GM13977 (cell line): Measurements from ENCODE around the gene SIRT2.

Experiments used
- DNase-seq: peaks from one replicate; pipeline ENCODE4 v3.0.0; 2012; ENCODE audit warnings: low spot score
- in situ Hi-C: fragments of 300-500 bp; cut with MboI; formaldehyde crosslinking; loops from one replicate; pipeline ENCODE4 v1.12.0; 2022; ENCODE audit warnings: low sequenced_read_pairs, low pct_unique_long_range_greater_than_20kb, mixed read lengths, inconsistent platforms; ENCODE audit not compliant: unreplicated experiment
- TF ChIP-seq, protein P1 (sequence below): IDR thresholded peaks from 2 replicates; pipeline ENCODE4 v1.5.1; 2012; ENCODE audit warnings: mild to moderate bottlenecking, control low read depth; ENCODE audit not compliant: insufficient read depth; ENCODE audit errors: extremely low read depth, missing control alignments

Gene SIRT2

DNA sequence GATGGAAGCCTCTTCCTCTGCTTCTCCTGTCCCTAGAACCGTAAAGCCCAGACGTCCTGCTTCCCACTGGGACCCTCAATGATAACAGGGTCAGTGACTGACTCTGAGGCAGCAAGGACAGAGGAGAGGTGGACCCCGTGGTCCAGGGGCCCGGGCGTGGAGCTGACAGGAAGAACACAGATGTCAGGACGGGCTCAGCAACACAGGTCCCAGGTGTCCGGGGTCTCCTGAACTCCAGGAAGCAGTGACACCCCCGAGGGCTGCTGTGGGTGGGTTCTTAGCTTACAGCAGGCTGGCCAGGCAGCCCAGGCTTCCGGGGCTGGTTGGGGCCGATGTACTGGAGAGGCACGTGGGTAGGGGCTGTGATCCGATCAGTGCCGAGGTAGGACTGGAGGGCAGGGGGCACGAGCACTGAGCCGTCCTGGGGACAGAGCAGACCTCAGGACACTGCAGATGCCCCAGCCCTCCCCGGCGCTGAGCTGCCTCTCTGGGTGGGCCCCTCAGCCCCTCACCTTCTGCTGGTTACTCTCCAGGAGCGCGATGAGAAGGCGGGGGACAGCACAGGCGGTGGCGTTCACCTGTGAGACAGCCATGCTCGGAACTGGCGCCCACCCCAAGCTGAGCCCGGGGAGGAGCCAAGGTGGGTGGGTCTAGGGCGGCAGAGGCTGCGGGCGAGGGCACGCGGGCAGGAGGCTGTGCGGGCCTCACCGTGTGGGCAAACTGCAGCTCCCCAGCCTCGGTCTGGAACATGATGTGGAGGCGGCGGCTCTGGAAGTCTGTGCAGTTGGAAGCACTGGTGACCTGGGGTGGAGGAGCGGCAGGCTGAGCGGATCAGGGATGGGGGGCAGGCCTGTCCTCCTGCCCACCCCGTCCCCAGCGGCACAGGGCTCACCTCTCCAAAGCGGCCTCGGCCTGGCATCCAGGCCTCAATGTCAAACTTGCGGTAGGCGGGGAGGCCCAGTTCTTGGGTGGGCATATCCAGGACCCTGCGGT, 16.2 kb upstream of the SIRT2 start:
- TF ChIP-seq, protein P1, sequence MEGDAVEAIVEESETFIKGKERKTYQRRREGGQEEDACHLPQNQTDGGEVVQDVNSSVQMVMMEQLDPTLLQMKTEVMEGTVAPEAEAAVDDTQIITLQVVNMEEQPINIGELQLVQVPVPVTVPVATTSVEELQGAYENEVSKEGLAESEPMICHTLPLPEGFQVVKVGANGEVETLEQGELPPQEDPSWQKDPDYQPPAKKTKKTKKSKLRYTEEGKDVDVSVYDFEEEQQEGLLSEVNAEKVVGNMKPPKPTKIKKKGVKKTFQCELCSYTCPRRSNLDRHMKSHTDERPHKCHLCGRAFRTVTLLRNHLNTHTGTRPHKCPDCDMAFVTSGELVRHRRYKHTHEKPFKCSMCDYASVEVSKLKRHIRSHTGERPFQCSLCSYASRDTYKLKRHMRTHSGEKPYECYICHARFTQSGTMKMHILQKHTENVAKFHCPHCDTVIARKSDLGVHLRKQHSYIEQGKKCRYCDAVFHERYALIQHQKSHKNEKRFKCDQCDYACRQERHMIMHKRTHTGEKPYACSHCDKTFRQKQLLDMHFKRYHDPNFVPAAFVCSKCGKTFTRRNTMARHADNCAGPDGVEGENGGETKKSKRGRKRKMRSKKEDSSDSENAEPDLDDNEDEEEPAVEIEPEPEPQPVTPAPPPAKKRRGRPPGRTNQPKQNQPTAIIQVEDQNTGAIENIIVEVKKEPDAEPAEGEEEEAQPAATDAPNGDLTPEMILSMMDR = no peak
- in situ Hi-C loops = loop anchor here (25.0 kb wide), 1 partner anchor 178 kb away; the partner anchor contains the start of gene CAPN12

GRCh38 chr19:38913958-38914357, 14.5 kb upstream of the SIRT2 start:
- in situ Hi-C loops = loop anchor here (25.0 kb wide), 1 partner anchor 177 kb away; the partner anchor contains the start of gene CAPN12
- TF ChIP-seq, protein P1 = no peak
- DNase-seq = no peak

More for the DNA sequence above, 16.2 kb upstream of the SIRT2 start:
- no peak for DNase-seq

GRCh38 chr19:38912600-38913514, 13.4 kb upstream of the SIRT2 start:
- no peak for DNase-seq
- TF ChIP-seq, protein P1 = no peak
- in situ Hi-C loops = loop anchor here (25.0 kb wide), 1 partner anchor 176 kb away; the partner anchor contains the start of gene CAPN12

DNA sequence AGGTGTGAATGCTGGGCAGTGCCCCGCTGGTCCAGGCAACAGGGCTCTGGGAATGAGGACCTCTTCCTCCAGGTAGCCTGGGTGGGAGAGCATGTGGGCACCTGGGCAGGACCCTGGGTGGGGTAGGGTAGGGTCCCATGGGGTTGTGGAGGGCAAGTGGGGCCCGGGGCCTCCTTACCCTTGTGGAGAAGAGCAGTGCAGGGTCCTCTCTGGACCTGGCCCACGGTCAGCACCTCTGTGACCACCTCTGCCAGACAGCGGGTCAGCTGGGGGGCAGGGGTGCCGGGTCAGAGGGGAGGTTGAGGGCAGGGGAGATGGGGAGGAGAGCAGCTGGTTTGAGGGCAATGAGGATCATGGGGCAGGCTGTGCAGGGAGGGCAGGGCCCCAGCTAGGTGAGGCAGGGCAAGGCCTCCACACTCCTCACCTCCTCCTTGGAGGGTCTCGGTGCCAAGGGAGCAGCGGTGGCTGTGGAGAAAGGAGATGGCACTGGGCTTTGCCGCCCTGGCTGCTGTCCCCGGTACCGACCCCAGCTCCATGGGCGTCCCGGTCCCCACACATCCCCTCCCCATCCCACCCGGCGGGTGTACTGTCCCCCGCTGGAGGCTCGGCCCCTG, 12.1 kb upstream of the SIRT2 start:
- no peak for DNase-seq
- TF ChIP-seq, protein P1 = no peak
- in situ Hi-C loops = loop anchor here (25.0 kb wide), 1 partner anchor 174 kb away; the partner anchor contains the start of gene CAPN12

GRCh38 chr19:38910488-38910887, 11.1 kb upstream of the SIRT2 start:
- no peak for DNase-seq
- in situ Hi-C loops = loop anchor here (25.0 kb wide), 1 partner anchor 173 kb away; the partner anchor contains the start of gene CAPN12
- TF ChIP-seq, protein P1 = no peak
